Neural cell (in vitro differentiated cells): Measurements from ENCODE around the gene SLC24A3. TPM values are rescaled to one million over a fixed set of nuclear protein-coding genes. Genes with fewer than 3 reads are reported as not detected.

Experiments
- H2AFZ ChIP-seq: fragments of 200-600, 300-800 bp; sonication (generic), shearing (Covaris generic); 2 replicates; pipeline ENCODE4 v1.6.0; 2014; ENCODE audit warnings: low read depth, mild to moderate bottlenecking, antibody characterized with exemption, low read length, moderate library complexity
- H3F3A ChIP-seq: fragments of 200-600 bp; shearing (Covaris generic); 2 replicates; pipeline ENCODE4 v1.6.1; 2016; ENCODE audit warnings: mild to moderate bottlenecking, moderate library complexity, mixed read lengths, antibody characterized with exemption, low read length; ENCODE audit not compliant: insufficient read depth, poor library complexity, severe bottlenecking
- H3K27ac ChIP-seq: fragments of 200-600, 300-800 bp; sonication (generic), shearing (Covaris generic); 2 replicates; pipeline ENCODE4 v1.5.1; 2014; ENCODE audit warnings: mild to moderate bottlenecking, low read length, moderate library complexity
- H3K27me3 ChIP-seq: fragments of 300-800, 200-600 bp; sonication (generic), shearing (Covaris generic); 2 replicates; pipeline ENCODE4 v1.6.0; 2014; ENCODE audit warnings: mild to moderate bottlenecking, low read depth, low read length, moderate library complexity; ENCODE audit not compliant: insufficient read depth
- H3K36me3 ChIP-seq: fragments of 300-800, 200-600 bp; sonication (generic), shearing (Covaris generic); 2 replicates; pipeline ENCODE4 v1.5.1; 2014; ENCODE audit warnings: mild to moderate bottlenecking, antibody characterized with exemption, low read length, moderate library complexity; ENCODE audit not compliant: insufficient read depth
- H3K4me2 ChIP-seq: fragments of 300-800, 200-600 bp; sonication (generic), shearing (Covaris generic); 2 replicates; pipeline ENCODE4 v1.6.0; 2014; ENCODE audit warnings: mild to moderate bottlenecking, low read length
- H3K4me3 ChIP-seq: fragments of 300-800, 200-600 bp; sonication (generic), shearing (Covaris generic); 2 replicates; pipeline ENCODE4 v1.5.1; 2014; ENCODE audit warnings: mild to moderate bottlenecking, low read length, moderate library complexity
- H3K79me2 ChIP-seq: fragments of 200-600 bp; shearing (Covaris generic); replicated peaks from 2 replicates; pipeline ENCODE4 v1.6.0; 2014; ENCODE audit warnings: mild to moderate bottlenecking, low read length, moderate library complexity; ENCODE audit not compliant: insufficient read depth
- H3K9ac ChIP-seq: fragments of 300-800, 200-600 bp; sonication (generic), shearing (Covaris generic); 2 replicates; pipeline ENCODE4 v1.6.1; 2016; ENCODE audit warnings: mild to moderate bottlenecking, low read length, mixed read lengths
- H3K9me2 ChIP-seq: fragments of 200-600 bp; shearing (Covaris generic); 2 replicates; pipeline ENCODE4 v1.6.1; 2016; ENCODE audit warnings: mild to moderate bottlenecking, low read length, mixed read lengths; ENCODE audit not compliant: insufficient read depth
- H3K9me3 ChIP-seq: fragments of 200-600, 300-800 bp; sonication (generic), shearing (Covaris generic); 2 replicates; pipeline ENCODE4 v1.6.1; 2016; ENCODE audit warnings: mild to moderate bottlenecking, mixed run types, low read length, moderate library complexity, mixed read lengths
- H4K20me1 ChIP-seq: fragments of 200-600 bp; shearing (Covaris generic); 2 replicates; pipeline ENCODE4 v1.6.1; 2016; ENCODE audit warnings: mild to moderate bottlenecking, mixed run types; ENCODE audit not compliant: insufficient read depth
- EP300 ChIP-seq: fragments of 450-650 bp; conservative IDR thresholded peaks from 2 replicates; pipeline ENCODE4 v1.6.1; 2014; ENCODE audit warnings: antibody characterized with exemption, mild to moderate bottlenecking, moderate library complexity; ENCODE audit not compliant: poor library complexity, severe bottlenecking
- EZH2 ChIP-seq: fragments of 200-600, 300-800 bp; shearing (Covaris generic), sonication (generic); IDR thresholded peaks from 2 replicates; pipeline ENCODE4 v1.6.1; 2014; ENCODE audit warnings: antibody characterized with exemption, low read length, borderline replicate concordance, mild to moderate bottlenecking; ENCODE audit not compliant: insufficient read depth, poor library complexity, severe bottlenecking
- MXI1 ChIP-seq: fragments of 450-650 bp; conservative IDR thresholded peaks from 2 replicates; pipeline ENCODE4 v1.6.1; 2014; ENCODE audit warnings: antibody characterized with exemption, mild to moderate bottlenecking; ENCODE audit not compliant: poor library complexity, severe bottlenecking
- POLR2AphosphoS5 ChIP-seq: IDR thresholded peaks from 2 replicates; pipeline ENCODE4 v1.6.1; 2012
- RAD21 ChIP-seq: fragments of 450-650 bp; conservative IDR thresholded peaks from 2 replicates; pipeline ENCODE4 v1.6.1; 2014; ENCODE audit warnings: antibody characterized with exemption, mild to moderate bottlenecking, moderate library complexity
- SMC3 ChIP-seq: fragments of 450-650 bp; conservative IDR thresholded peaks from 2 replicates; pipeline ENCODE4 v1.6.1; 2014; ENCODE audit warnings: antibody characterized with exemption, mild to moderate bottlenecking, moderate library complexity; ENCODE audit not compliant: poor library complexity
- TAF1 ChIP-seq: IDR thresholded peaks from 2 replicates; pipeline ENCODE4 v1.6.1; 2012; ENCODE audit warnings: low read depth
- polyA plus RNA-seq: library from polyadenylated mRNA; depleted of rRNA; stranded (reverse); fragments of >200 nt; gene quantifications from 2 replicates; pipeline ENCODE4 v1.2.3, GENCODE V29; 2014
- TF ChIP-seq, protein P1 (sequence below): fragments of 450-650 bp; IDR thresholded peaks from 2 replicates; pipeline ENCODE4 v1.5.1; 2014; ENCODE audit warnings: antibody characterized with exemption, mild to moderate bottlenecking, moderate library complexity; ENCODE audit not compliant: poor library complexity, severe bottlenecking
- TF ChIP-seq, protein P2 (sequence below): IDR thresholded peaks from 2 replicates; pipeline ENCODE4 v1.6.1; 2012; ENCODE audit warnings: borderline replicate concordance

SLC24A3 gene
- polyA plus RNA-seq, 1 donor from 2014 or later: 6.5 TPM

DNA sequence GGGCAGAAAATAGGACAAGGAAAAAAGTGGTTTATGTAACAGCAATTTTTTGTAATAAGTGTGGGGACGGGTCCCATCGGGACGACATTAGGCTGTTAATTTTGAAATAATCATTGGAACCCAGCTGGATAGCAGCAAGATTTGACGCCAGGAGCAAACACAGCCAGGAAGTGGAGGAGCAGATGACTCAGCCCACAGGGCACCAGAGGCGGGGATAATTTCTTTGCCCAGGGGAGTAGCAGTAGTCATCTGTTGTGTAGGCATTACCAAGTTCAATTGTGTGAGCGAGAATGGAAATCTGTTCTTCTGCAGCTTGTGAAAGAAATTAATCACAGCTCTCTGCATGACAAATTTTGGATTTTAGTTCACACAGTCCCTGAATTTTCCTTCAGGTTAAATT, 523.0 kb downstream of the SLC24A3 start:
- H3K4me2 ChIP-seq: no peak overlapping the region
- no peak overlapping the region for H3K27ac ChIP-seq
- H3K9ac ChIP-seq: no peak overlapping the region
- H3K79me2 ChIP-seq: no peaks in the 10 kb centered on the region
- no peaks in the 10 kb centered on the region for H3F3A ChIP-seq
- TF ChIP-seq, protein P1, sequence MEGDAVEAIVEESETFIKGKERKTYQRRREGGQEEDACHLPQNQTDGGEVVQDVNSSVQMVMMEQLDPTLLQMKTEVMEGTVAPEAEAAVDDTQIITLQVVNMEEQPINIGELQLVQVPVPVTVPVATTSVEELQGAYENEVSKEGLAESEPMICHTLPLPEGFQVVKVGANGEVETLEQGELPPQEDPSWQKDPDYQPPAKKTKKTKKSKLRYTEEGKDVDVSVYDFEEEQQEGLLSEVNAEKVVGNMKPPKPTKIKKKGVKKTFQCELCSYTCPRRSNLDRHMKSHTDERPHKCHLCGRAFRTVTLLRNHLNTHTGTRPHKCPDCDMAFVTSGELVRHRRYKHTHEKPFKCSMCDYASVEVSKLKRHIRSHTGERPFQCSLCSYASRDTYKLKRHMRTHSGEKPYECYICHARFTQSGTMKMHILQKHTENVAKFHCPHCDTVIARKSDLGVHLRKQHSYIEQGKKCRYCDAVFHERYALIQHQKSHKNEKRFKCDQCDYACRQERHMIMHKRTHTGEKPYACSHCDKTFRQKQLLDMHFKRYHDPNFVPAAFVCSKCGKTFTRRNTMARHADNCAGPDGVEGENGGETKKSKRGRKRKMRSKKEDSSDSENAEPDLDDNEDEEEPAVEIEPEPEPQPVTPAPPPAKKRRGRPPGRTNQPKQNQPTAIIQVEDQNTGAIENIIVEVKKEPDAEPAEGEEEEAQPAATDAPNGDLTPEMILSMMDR: no peak
- TF ChIP-seq POLR2AphosphoS5 (no peak), EZH2 (no peak), SMC3 (no peak), RAD21 (no peak)
- TF ChIP-seq, protein P2, sequence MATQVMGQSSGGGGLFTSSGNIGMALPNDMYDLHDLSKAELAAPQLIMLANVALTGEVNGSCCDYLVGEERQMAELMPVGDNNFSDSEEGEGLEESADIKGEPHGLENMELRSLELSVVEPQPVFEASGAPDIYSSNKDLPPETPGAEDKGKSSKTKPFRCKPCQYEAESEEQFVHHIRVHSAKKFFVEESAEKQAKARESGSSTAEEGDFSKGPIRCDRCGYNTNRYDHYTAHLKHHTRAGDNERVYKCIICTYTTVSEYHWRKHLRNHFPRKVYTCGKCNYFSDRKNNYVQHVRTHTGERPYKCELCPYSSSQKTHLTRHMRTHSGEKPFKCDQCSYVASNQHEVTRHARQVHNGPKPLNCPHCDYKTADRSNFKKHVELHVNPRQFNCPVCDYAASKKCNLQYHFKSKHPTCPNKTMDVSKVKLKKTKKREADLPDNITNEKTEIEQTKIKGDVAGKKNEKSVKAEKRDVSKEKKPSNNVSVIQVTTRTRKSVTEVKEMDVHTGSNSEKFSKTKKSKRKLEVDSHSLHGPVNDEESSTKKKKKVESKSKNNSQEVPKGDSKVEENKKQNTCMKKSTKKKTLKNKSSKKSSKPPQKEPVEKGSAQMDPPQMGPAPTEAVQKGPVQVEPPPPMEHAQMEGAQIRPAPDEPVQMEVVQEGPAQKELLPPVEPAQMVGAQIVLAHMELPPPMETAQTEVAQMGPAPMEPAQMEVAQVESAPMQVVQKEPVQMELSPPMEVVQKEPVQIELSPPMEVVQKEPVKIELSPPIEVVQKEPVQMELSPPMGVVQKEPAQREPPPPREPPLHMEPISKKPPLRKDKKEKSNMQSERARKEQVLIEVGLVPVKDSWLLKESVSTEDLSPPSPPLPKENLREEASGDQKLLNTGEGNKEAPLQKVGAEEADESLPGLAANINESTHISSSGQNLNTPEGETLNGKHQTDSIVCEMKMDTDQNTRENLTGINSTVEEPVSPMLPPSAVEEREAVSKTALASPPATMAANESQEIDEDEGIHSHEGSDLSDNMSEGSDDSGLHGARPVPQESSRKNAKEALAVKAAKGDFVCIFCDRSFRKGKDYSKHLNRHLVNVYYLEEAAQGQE: no peak
- no peaks in the 10 kb centered on the region for H3K9me3 ChIP-seq
- no peaks in the 10 kb centered on the region for H3K36me3 ChIP-seq
- no peaks in the 10 kb centered on the region for H3K27me3 ChIP-seq
- no peak overlapping the region for H2AFZ ChIP-seq
- H3K9me2 ChIP-seq: no peaks in the 10 kb centered on the region
- no peak overlapping the region for H3K4me3 ChIP-seq
- no peaks in the 10 kb centered on the region for H4K20me1 ChIP-seq

DNA sequence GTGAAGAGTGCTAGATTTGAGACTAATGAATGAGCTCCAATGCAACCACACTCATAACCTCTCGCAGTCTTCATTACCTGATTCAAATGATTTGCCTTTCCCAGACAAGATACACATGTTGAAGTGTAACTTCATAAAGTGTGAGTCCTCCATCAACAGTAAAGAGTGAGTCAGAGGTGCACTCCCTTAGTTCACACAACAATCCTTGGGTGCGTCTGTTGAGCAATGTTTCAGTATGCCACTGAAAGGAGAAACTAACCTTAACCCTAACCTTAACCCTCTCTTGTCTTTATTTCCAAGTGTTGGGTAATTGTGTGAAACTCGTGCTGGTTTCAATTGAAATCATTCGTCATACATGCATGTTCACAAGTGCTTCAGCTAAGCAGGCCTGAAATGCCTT, 524.6 kb downstream of the SLC24A3 start:
- Histone ChIP-seq H4K20me1 (no peaks in the 10 kb centered on the region), H3K9me3 (no peaks in the 10 kb centered on the region), H3K9me2 (no peaks in the 10 kb centered on the region), H3K9ac (no peak overlapping the region), H3F3A (no peaks in the 10 kb centered on the region), H3K36me3 (no peaks in the 10 kb centered on the region), H2AFZ (no peak overlapping the region), H3K27ac (no peak overlapping the region), H3K79me2 (no peaks in the 10 kb centered on the region), H3K4me3 (no peak overlapping the region), H3K4me2 (no peak overlapping the region), H3K27me3 (no peaks in the 10 kb centered on the region)
- TF ChIP-seq RAD21 (no peak), TAF1 (no peak), EZH2 (no peak), SMC3 (no peak), EP300 (no peak), MXI1 (no peak), POLR2AphosphoS5 (no peak)
- TF ChIP-seq, protein P2: no peak
- TF ChIP-seq, protein P1: no peak
